CD4-positive, alpha-beta T cell treated with Interleukin-15 for 4 hours (primary cell): ENCODE results near the gene PDGFB.

Source experiments
- DNase-seq: peaks from one replicate; pipeline ENCODE4 v3.0.0-alpha.2; 2020; ENCODE audit warnings: low spot score

The PDGFB gene

DNA sequence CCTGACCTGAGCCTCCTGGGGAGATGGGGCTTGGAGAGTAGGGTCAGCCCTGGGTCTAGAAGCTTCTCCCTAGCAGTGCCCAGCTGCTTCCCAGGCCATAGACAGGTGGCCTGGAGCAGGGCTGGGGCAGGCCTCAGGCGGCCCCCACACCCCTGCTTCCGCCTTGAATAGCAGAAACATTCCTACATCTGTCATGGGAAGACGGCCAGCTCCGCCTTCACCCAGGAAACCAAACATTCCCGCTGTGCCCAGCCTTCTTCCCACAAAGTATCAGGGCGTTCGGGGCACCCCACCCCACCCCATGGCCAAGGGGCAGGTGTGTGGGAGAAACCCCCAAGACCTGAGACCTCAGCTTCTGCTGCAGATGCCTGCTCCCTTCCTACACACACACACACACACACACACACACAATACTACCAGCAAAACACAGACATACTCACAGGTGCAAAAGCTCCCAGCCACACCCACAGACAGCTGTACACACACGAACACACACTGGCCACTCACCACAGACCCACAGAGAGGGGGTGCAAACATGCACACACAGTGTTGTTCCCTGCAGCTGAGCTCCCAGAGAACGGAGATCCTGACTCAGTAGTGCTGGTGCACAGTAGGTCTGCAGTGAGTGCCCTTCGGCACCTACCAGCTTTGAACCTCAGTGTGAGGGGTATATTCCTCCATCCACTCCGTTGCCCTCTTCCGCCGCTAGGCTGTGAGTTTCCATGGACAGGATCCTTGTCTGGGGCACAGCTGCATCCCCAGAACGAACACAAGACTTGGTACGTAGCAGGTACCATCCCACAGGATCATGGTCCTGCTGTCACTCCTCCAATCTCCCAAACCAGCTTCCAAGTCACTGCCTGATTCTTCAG lies 37.4 kb downstream of the PDGFB start:
- DNase-seq, result no peak

DNA sequence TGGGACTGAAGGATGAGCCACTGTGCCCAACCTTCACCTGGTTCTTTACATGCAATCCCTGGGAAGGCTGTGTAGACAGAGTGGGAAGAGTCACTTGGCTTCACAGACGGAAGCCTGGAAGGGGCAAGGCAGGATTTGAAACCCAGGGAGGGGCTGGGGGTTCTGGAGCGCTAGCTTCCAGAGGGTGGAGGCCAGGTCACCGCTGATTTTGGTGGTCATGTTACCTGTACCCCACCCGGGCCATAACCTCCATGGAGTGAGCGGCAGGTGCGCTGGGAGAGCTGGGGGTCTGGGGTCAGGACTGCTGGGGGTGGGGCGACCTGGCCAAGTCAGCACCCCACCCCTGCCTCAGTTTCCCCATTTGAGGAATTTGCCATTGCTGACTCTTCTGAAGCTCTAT lies 38.3 kb downstream of the PDGFB start:
- DNase-seq, result no peak

- DNase-seq, result peak; percentile 45
Measured at GRCh38 chr22:39205344-39206021, 39.3 kb downstream of the PDGFB start.

- no peak for DNase-seq
Measured at GRCh38 chr22:39204216-39204615, 40.6 kb downstream of the PDGFB start.

DNA sequence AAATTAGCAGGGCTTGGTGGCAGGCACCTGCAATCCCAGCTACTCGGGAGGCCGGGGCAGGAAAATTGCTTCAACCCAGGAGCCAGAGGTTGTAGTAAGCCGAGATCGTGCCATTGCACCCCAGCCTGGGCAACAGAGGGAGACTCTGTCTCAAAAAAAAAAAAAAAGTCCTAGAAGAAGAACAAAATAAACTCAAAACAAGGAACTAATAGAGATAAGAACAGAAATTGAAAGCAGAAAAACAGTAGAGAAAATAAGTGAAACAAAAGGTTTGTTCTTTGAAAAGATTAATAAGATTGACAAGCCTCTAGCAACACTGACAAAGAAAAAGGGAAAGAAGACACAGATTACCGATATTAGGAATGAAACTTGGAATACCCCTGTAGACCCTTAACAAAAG lies 47.2 kb downstream of the PDGFB start:
- DNase-seq, result no peak

DNA sequence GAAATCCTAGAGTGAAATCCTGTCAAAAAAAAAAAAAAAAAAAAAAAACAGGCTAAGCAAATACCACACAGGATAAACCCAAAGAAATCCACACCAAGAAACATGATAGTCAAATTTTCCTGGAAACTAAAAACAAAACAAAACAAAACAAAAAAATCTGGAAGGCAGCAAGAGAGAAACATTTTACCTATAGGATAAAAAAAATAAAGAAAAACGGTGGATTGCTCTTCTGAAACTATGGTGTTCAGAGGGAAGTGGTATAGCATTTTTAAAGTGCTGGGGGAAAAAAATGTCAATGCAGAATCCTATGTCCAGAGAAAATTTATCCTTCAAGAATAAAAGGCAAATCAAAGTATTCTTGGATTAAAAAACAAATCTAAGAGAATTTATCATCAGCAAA lies 50.7 kb downstream of the PDGFB start:
- no peak for DNase-seq

DNA sequence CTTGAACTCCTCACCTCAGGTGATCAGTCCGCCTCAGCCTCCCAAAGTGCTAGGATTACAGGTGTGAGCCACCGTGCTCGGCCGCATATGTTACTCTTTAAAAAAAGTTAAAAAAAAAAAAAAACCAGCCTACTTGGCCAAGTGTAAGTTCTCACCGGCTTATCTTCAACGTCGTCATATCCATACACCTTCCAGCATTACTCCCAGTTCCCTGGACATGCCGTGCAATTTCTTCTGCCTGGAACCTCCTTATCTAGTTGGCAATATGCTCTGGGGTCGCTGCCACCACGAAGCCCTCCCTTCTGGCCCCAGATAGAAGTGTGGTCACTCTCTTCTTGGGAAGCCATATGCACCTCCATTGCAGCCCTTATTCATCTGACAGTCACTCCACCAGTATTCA lies 56.0 kb downstream of the PDGFB start:
- no peak for DNase-seq

DNA sequence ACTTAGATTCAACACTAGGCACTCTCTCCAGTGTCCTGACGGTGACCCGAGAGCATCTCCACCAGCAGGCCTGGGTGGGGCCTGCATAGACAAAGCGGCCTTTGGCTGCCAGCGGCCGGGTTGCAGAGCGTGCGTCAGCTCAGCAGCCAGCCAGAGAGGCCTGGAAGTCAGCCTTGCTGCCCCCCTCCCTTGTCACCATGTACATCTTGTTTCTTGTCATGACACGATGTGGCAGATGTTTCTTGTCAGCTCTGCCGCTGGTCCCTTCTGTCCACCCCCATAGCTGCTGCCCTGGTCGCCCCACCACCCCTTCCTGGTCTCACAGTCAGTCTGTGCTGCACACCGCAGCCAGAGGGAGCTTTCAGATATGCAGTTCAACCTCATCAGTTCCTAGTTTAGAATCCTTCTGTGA lies 59.2 kb downstream of the PDGFB start:
- DNase-seq, result no peak

- no peak for DNase-seq
Measured at GRCh38 chr22:39184586-39185577, 59.9 kb downstream of the PDGFB start.

DNA sequence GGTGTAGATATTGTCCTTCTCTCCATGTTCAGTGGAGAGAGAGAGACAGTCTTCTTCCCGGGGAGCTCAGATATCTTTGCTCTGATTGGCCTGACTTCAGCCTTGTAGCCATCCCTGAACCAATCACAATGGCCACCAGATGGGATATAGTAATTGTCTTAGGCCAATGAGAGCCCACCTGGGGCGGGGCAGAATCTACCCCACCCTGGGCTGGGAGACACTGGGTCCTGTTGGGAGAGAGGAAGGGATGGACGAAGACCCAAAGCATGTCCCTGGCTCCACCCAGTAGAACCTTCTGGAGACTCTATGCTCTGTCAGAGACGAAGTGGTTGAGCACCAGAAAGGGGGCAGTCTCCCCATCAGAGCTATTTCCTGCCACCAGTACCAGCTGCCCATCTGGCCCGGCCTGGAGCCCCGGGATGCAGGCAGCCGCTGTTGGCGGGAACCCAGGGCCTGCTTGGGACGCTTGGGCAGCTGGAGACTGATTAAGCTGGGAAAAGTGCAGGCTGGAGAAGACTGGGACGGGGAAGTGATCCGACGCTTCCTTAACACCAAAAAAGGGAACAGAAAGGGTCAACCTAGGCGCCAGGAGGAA lies 60.7 kb downstream of the PDGFB start:
- no peak for DNase-seq

- no peak for DNase-seq
Measured at GRCh38 chr22:39182478-39183030, 62.2 kb downstream of the PDGFB start.

DNA sequence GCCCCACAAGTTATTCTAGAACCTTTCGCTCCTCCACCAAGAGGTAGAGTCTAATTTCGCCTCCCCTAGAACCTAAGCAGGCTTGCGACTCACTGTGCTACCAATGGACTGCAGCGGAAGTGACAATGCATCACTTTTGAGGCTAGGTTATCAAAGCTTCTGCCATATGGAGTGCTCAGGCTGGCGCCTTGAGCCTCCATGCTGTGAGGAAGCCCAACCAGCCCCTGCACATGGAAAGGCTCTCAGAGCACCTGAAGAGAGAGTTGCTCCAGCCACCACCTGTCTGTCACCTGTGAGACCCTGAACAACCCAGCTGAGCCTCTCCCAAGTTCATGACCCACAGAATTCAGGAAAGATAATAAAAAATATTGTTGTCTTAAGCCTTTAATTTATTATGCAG lies 63.0 kb downstream of the PDGFB start:
- DNase-seq, result no peak

- DNase-seq, result no peak
Measured at GRCh38 chr22:39181356-39181755, 63.4 kb downstream of the PDGFB start.

- no peak for DNase-seq
Measured at GRCh38 chr22:39179841-39180335, 64.9 kb downstream of the PDGFB start.

GRCh38 chr22:39179401-39179827 lies 65.4 kb downstream of the PDGFB start:
- DNase-seq, result no peak

- DNase-seq, result peak; percentile 46
Measured at GRCh38 chr22:39178206-39179111, 66.3 kb downstream of the PDGFB start.

DNA sequence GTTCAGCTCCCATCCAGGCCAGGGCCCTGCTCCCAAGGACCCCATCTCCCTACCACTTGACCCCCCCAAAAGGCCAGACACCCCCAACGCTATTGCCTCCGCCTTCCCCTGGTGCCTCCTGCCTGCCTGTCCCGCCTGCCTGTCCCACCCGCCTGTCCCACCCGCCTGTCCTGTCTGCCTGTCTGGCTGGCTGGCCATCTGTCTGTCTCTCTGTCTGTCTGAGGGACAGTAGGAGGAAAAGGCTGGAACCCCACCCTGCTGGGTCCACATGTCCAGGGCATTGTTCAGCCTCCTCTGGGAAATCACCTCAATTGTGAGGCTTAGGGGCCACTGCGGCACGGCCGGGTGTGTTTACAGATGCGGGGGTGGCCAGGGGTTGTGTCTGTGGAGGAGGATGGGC lies 67.0 kb downstream of the PDGFB start:
- DNase-seq, result no peak

DNA sequence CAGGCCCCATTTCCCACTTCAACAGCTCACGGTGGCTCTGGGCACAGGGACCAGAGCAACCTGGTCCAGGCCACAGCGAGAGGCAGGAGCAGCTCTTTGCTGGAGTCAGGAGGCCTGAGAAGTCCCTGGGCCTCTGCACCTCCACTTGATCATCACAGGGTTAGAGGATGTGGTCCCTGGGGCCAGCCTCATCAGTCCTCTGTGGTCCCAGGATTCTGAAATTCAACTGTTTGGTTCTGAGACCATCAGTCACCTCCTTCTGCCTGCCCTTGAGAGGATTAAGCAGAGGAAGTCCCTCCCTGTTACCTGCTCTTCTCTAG lies 67.4 kb downstream of the PDGFB start:
- DNase-seq, result no peak

- DNase-seq, result no peak
Measured at GRCh38 chr22:39176714-39177455, 67.9 kb downstream of the PDGFB start.
